Ovary (tissue), 9 donors: Measurements from ENCODE around the gene IFIT1B. TPM values are rescaled to one million over a fixed set of nuclear protein-coding genes. Genes with fewer than 3 reads are reported as not detected.
A peak's percentile ranks its signal among the peaks of the same experiment; 100 is the strongest.

ENCODE experiments used
- DNase-seq, 5 donors: peaks; one replicate each; pipeline ENCODE4 v3.0.0-alpha.2; 2019 to 2020
- H3K27ac ChIP-seq, 2 donors: fragments of 200-600 bp; one replicate each; pipeline versions ENCODE4 v1.5.1 to v1.8.0; 2019 to 2022
- H3K27me3 ChIP-seq: fragments of 200-600 bp; one replicate; pipeline ENCODE4 v1.8.0; 2022
- H3K36me3 ChIP-seq: fragments of 200-600 bp; sonication (generic); one replicate; pipeline ENCODE4 v1.5.1; 2019
- H3K4me1 ChIP-seq: one replicate; pipeline ENCODE4 v1.8.1; 2013; ENCODE audit warnings: mild to moderate bottlenecking, moderate library complexity; ENCODE audit not compliant: insufficient read depth
- H3K4me3 ChIP-seq: fragments of 200-600 bp; sonication (generic); one replicate; pipeline ENCODE4 v1.5.1; 2017
- H3K9me3 ChIP-seq, 2 donors: fragments of 200-600 bp in 1 of 2; sonication (generic) in 1 of 2; one replicate each; pipeline versions ENCODE4 v1.5.1 to v1.8.1; 2013 to 2019; ENCODE audit warnings: mild to moderate bottlenecking in 1 of 2, moderate library complexity in 1 of 2
- EP300 ChIP-seq: sonication (generic); formaldehyde crosslinking; IDR thresholded peaks from one replicate; pipeline ENCODE4 v1.6.1; 2017; ENCODE audit warnings: antibody characterized with exemption
- POLR2A ChIP-seq: fragments of 450-650 bp; IDR thresholded peaks from one replicate; pipeline ENCODE4 v1.6.1; 2017; ENCODE audit warnings: antibody characterized with exemption, mild to moderate bottlenecking, moderate library complexity
- WGBS, 3 donors: extraction: QIAGEN DNeasy Blood & Tissue Kit in 1 of 3; methylation state at CpG; one replicate each; pipeline versions ENCODE4 v1.1.5 to v1.1.7; 2013 to 2017; 5-methylcytosine and 5-hydroxymethylcytosine counted together
- intact Hi-C, 4 donors: fragments of 100-400 bp; cut with DNase I; formaldehyde crosslinking; loops; one replicate each; pipeline versions ENCODE4 v1.11.0 to v1.15.1; 2022 to 2023
- polyA plus RNA-seq, 2 donors: library from polyadenylated mRNA; stranded (reverse); fragments of 200-250 nt in 1 of 2; fragments of 350-450 nt in 1 of 2; fragmentation: Illumina TruSeq in 1 of 2; extraction: RNeasy Lipid Tissue Mini Kit (QIAGEN cat#74804) in 1 of 2; gene quantifications; one replicate each; pipeline ENCODE4 v1.2.3, GENCODE V29; 2013 to 2014
- total RNA-seq, 7 donors: library from RNA; depleted of rRNA in 2 of 7; stranded (reverse); fragments of >200 nt in 2 of 7; fragmentation: NEBNext Ultra II Directional in 3 of 7; extraction: Animal tissue kit (Norgen Biotek cat#: 25700) in 3 of 7; gene quantifications; one replicate each; pipeline versions ENCODE4 v1.1.0 to v1.2.4, GENCODE V29; 2016 to 2023
- TF ChIP-seq, protein P1 (sequence below), 3 donors: fragments of 450-650 bp in 2 of 3; fragments of 200-600 bp in 1 of 3; IDR thresholded peaks; one replicate each; pipeline versions ENCODE4 v1.5.1 to v1.8.0; 2016 to 2022; ENCODE audit warnings: antibody characterized with exemption in 3 of 3, mild to moderate bottlenecking in 1 of 3
- donor health status: DM: no; HTN: no; CAD: no; lungs with moderate emphysema.
- donor health status: DM: no; HTN: no; CAD: no.
- donor health status: Bipolar disorder and iron deficiency.
- donor health status: DM: yes; HTN: yes; CAD: no.
- donor health status: DM: no; HTN: no; CAD: no.
- donor health status: DM: yes; HTN: yes; CAD: no.

Gene IFIT1B
- total and polyA plus RNA-seq, 9 donors = 0.18 TPM; not detected in 8

DNA sequence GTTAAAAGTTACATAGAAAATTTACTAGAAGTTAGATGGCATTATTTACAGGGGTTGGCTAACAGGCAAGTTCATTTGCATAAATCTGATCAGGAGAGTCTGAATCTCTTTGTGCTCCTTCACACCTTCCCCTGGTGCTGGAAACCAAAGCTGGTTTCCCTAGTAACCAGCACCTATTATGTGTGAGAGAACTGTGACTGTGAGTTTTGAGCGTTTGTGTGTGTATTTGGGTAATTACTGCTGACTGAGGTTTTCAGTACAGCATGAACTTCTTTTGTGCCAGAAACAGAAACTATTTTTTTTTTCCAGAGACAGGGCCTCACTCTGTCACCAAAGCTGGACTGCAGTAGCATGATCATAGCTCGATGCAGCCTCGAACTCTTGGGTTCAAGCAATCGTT, 10.3 kb upstream of the IFIT1B start:
- no peaks in the 10 kb centered on the region for H3K27me3 ChIP-seq
- no peak for DNase-seq
- no peaks in the 10 kb centered on the region for H3K9me3 ChIP-seq
- H3K4me3 ChIP-seq = no peak overlapping the region
- intact Hi-C loops = no loop called here
- H3K36me3 ChIP-seq = no peaks in the 10 kb centered on the region
- H3K27ac ChIP-seq = no peak overlapping the region
- TF ChIP-seq, protein P1, sequence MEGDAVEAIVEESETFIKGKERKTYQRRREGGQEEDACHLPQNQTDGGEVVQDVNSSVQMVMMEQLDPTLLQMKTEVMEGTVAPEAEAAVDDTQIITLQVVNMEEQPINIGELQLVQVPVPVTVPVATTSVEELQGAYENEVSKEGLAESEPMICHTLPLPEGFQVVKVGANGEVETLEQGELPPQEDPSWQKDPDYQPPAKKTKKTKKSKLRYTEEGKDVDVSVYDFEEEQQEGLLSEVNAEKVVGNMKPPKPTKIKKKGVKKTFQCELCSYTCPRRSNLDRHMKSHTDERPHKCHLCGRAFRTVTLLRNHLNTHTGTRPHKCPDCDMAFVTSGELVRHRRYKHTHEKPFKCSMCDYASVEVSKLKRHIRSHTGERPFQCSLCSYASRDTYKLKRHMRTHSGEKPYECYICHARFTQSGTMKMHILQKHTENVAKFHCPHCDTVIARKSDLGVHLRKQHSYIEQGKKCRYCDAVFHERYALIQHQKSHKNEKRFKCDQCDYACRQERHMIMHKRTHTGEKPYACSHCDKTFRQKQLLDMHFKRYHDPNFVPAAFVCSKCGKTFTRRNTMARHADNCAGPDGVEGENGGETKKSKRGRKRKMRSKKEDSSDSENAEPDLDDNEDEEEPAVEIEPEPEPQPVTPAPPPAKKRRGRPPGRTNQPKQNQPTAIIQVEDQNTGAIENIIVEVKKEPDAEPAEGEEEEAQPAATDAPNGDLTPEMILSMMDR (IDR thresholded peaks at IDR 0.05) = no peak
- TF ChIP-seq EP300 (no peak), POLR2A (no peak)
- WGBS, 3 donors = 70% methylated on average over 4 of the region's 4 CpGs
- peaks cover 4% of the 10 kb centered on the region for H3K4me1 ChIP-seq

GRCh38 chr10:89368129-89368528, 9.7 kb upstream of the IFIT1B start:
- peaks cover 5% of the 10 kb centered on the region for H3K4me1 ChIP-seq
- H3K9me3 ChIP-seq = no peaks in the 10 kb centered on the region
- no peak overlapping the region for H3K27ac ChIP-seq
- intact Hi-C loops = loop anchor here in 1 of 4 donors (2.0 kb wide), 1 partner anchor 105 kb away; no protein-coding TSS in a partner anchor
- 56 to 89% (median 74%) methylated on average over 1 of the region's 1 CpG for WGBS, 3 donors
- no peak overlapping the region for H3K4me3 ChIP-seq
- TF ChIP-seq EP300 (no peak), POLR2A (no peak)
- TF ChIP-seq, protein P1 (IDR thresholded peaks at IDR 0.05) = no peak
- no peak for DNase-seq
- no peaks in the 10 kb centered on the region for H3K36me3 ChIP-seq
- H3K27me3 ChIP-seq = no peaks in the 10 kb centered on the region

DNA sequence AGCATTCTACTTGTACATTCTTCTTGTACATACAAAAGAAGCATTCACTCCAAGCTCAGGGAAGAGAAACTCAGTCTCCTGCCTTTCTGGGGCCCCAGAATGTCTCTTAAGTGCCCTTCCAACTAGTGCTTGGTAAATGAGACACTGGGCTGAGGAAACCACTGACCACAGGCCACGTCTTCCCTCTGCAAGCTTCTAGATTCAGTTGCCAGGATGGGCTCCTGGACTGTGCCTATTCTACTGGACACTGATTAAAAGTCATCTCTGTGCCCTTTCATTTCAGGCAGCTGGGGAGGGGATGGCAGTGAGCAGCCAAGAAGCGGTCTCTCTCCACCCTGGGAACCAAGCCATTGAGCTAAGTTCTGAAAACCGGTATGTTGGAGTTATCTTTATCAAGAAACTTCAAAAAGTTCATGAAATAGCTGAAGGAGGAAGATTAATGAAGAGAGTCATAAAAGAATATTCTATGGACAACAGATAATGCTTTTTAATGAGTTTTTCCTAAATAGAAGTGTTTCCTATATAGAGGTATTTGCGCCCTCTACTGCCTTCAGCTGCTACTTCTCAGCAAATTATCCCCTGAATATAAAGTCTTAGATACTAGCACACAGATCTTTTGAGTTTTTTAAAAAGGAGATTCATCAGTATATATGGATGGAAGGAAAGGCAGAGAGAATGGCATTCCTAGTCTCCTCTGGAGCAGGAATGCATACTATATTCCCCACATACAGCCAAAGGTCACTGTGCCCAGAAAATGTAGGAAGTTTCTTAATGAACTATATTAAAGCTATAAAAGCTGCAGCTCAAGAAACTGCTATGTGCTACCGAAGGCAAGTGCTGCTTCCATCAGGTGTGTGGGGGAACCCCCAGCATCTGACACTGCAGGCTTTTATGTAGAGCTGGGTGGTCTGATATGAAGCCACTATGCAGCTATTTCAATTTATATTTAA, 8.4 kb upstream of the IFIT1B start:
- Histone ChIP-seq H3K27me3 (no peaks in the 10 kb centered on the region), H3K4me3 (no peak overlapping the region), H3K36me3 (no peaks in the 10 kb centered on the region), H3K9me3 (no peaks in the 10 kb centered on the region), H3K4me1 (peaks cover 8% of the 10 kb centered on the region), H3K27ac (no peak overlapping the region)
- DNase-seq = peak in 1 of 5 donors; percentile 41
- 45 to 56% (median 47%) methylated on average over 5 of the region's 5 CpGs for WGBS, 3 donors
- intact Hi-C loops = loop anchor here in 1 of 4 donors (2.0 to 5.0 kb wide), 2 partner anchors 32 to 107 kb away; no protein-coding TSS in a partner anchor
- TF ChIP-seq, protein P1 (IDR thresholded peaks at IDR 0.05) = peak in 2 of 3 donors; percentile 28 to 71
- no peak for TF ChIP-seq POLR2A

DNA sequence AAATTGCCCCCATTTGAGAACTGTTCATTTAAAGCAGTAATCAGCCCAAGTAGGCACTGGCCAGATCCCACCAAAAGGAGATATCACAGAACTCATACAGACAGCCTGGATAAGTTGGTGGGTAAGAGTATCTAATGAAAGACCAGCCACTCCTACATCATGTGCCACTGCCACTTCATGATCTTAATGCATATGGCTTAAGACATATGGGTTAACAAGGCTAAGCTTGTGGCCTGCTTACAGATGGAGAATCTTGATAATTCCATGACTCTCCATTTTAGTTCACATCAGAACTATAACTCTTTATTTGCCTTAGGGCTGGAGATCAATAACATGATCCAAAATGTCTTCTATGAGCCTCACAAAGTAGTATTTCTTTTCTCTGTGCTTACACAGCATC, 6.8 kb upstream of the IFIT1B start:
- no peaks in the 10 kb centered on the region for H3K27me3 ChIP-seq
- peaks cover 12% of the 10 kb centered on the region for H3K4me1 ChIP-seq

More for the DNA sequence above, 6.8 kb upstream of the IFIT1B start:
- Histone ChIP-seq H3K36me3 (no peaks in the 10 kb centered on the region), H3K9me3 (no peaks in the 10 kb centered on the region), H3K27ac (no peak overlapping the region), H3K4me3 (no peak overlapping the region)
- TF ChIP-seq, protein P1 (IDR thresholded peaks at IDR 0.05) = no peak
- TF ChIP-seq EP300 = no peak
- no peak for TF ChIP-seq POLR2A
- intact Hi-C loops = loop anchor here in 1 of 4 donors (5.0 kb wide), 1 partner anchor 34 kb away; no protein-coding TSS in a partner anchor
- DNase-seq = no peak
